ENCODE results near the gene AMBP. TPM values are rescaled to one million over a fixed set of nuclear protein-coding genes. Genes with fewer than 3 reads are reported as not detected.

AMBP gene
- total RNA-seq, 1 donor from 2014 or later, result not detected

GRCh38 chr9:114023961-114024360 lies 54.1 kb downstream of the AMBP start:
- Mint-ChIP-seq H3K4me1 (no peaks in the 10 kb centered on the region), H3K4me3 (no peak overlapping the region), H3K27me3 (ENCODE audit: insufficient read depth, low read depth) (no peaks in the 10 kb centered on the region), H3K36me3 (peaks cover 60% of the 10 kb centered on the region), H3K27ac (no peak overlapping the region), H3K9me3 (peaks cover 38% of the 10 kb centered on the region)
- H3K79me2 ChIP-seq (ENCODE audit: low read depth), result no peaks in the 10 kb centered on the region
- no peak for DNase-seq (ENCODE audit: low spot score)
- H3K9ac ChIP-seq, result no peak overlapping the region
- no peak overlapping the region for H3K4me3 ChIP-seq
- no peaks in the 10 kb centered on the region for H3K4me1 ChIP-seq
- TF ChIP-seq CTCF (IDR thresholded peaks at IDR 0.05), result no peak
- TF ChIP-seq EZH2 (IDR thresholded peaks at IDR 0.05), result no peak
- no peak for TF ChIP-seq EZH2phosphoT487 (IDR thresholded peaks at IDR 0.05)
- H4K20me1 ChIP-seq (ENCODE audit: low read depth), result no peaks in the 10 kb centered on the region
- peaks cover 14% of the 10 kb centered on the region for H3K36me3 ChIP-seq
- no peak overlapping the region for H3K4me2 ChIP-seq
- H3F3A ChIP-seq (ENCODE audit: low read depth), result no peaks in the 10 kb centered on the region
- H3K27ac ChIP-seq, result no peak overlapping the region
- H3K9me3 ChIP-seq (ENCODE audit: low read depth), result peaks cover 9% of the 10 kb centered on the region
- no peak overlapping the region for H2AFZ ChIP-seq (replicated peaks)
- no peaks in the 10 kb centered on the region for H3K27me3 ChIP-seq

GRCh38 chr9:114021578-114021977 lies 56.5 kb downstream of the AMBP start:
- Histone ChIP-seq H3K79me2 (ENCODE audit: low read depth) (no peaks in the 10 kb centered on the region), H4K20me1 (ENCODE audit: low read depth) (no peaks in the 10 kb centered on the region), H3K9ac (no peak overlapping the region), H3K4me2 (no peak overlapping the region), H3K9me3 (ENCODE audit: low read depth) (peaks cover 9% of the 10 kb centered on the region), H3K4me1 (no peaks in the 10 kb centered on the region), H2AFZ (replicated peaks) (no peak overlapping the region), H3K36me3 (peaks cover 14% of the 10 kb centered on the region), H3K4me3 (no peak overlapping the region), H3F3A (ENCODE audit: low read depth) (no peaks in the 10 kb centered on the region), H3K27me3 (no peaks in the 10 kb centered on the region), H3K27ac (no peak overlapping the region)
- H3K27ac Mint-ChIP-seq, result no peak overlapping the region
- H3K9me3 Mint-ChIP-seq, result peaks cover 38% of the 10 kb centered on the region
- DNase-seq (ENCODE audit: low spot score), result no peak
- no peaks in the 10 kb centered on the region for H3K4me1 Mint-ChIP-seq
- H3K4me3 Mint-ChIP-seq, result no peak overlapping the region
- no peaks in the 10 kb centered on the region for H3K27me3 Mint-ChIP-seq (ENCODE audit: insufficient read depth, low read depth)
- H3K36me3 Mint-ChIP-seq, result peaks cover 63% of the 10 kb centered on the region
- TF ChIP-seq EZH2 (IDR thresholded peaks at IDR 0.05), result no peak
- TF ChIP-seq CTCF (IDR thresholded peaks at IDR 0.05), result no peak
- no peak for TF ChIP-seq EZH2phosphoT487 (IDR thresholded peaks at IDR 0.05)

GRCh38 chr9:114017741-114018715 lies 60.1 kb downstream of the AMBP start:
- Histone ChIP-seq H2AFZ (replicated peaks) (no peak overlapping the region), H3F3A (ENCODE audit: low read depth) (no peaks in the 10 kb centered on the region), H3K4me3 (no peak overlapping the region), H3K4me1 (no peaks in the 10 kb centered on the region), H3K27me3 (no peaks in the 10 kb centered on the region), H3K9me3 (ENCODE audit: low read depth) (no peaks in the 10 kb centered on the region), H3K36me3 (peaks cover 8% of the 10 kb centered on the region), H3K27ac (no peak overlapping the region), H3K9ac (no peak overlapping the region), H4K20me1 (ENCODE audit: low read depth) (no peaks in the 10 kb centered on the region), H3K79me2 (ENCODE audit: low read depth) (no peaks in the 10 kb centered on the region), H3K4me2 (no peak overlapping the region)
- DNase-seq (ENCODE audit: low spot score), result no peak
- peaks cover 55% of the 10 kb centered on the region for H3K36me3 Mint-ChIP-seq
- H3K9me3 Mint-ChIP-seq, result peaks cover 20% of the 10 kb centered on the region
- TF ChIP-seq EZH2 (IDR thresholded peaks at IDR 0.05) (no peak), CTCF (IDR thresholded peaks at IDR 0.05) (no peak), EZH2phosphoT487 (IDR thresholded peaks at IDR 0.05) (no peak)
- H3K4me1 Mint-ChIP-seq, result no peaks in the 10 kb centered on the region
- no peak overlapping the region for H3K27ac Mint-ChIP-seq
- H3K4me3 Mint-ChIP-seq, result no peak overlapping the region
- no peaks in the 10 kb centered on the region for H3K27me3 Mint-ChIP-seq (ENCODE audit: insufficient read depth, low read depth)

All from neural progenitor cell (in vitro differentiated cells).